NB4 (cell line): ENCODE measurements around the gene ARHGEF12.

ENCODE experiments used
- DNase-seq: peaks from one replicate; pipeline ENCODE4 v3.0.0; 2010; ENCODE audit warnings: low read depth
- H3K4me3 ChIP-seq: one replicate; pipeline ENCODE4 v1.5.1; 2011; ENCODE audit warnings: mild to moderate bottlenecking, low read depth, low read length, moderate library complexity
- CTCF ChIP-seq: IDR thresholded peaks from one replicate; pipeline ENCODE4 v1.5.1; 2012; ENCODE audit warnings: low read depth, low read length
- MYC ChIP-seq: IDR thresholded peaks from 2 replicates; pipeline ENCODE4 v1.6.1; 2011; ENCODE audit warnings: low read depth, low read length
- POLR2A ChIP-seq: IDR thresholded peaks from 2 replicates; pipeline ENCODE4 v1.6.1; 2011; ENCODE audit warnings: mild to moderate bottlenecking; ENCODE audit not compliant: insufficient read length; ENCODE audit errors: extremely low read depth
- TF ChIP-seq, protein P1 (sequence below): IDR thresholded peaks from 2 replicates; pipeline ENCODE4 v1.6.1; 2011; ENCODE audit warnings: low read depth, low read length

ARHGEF12 gene

GRCh38 chr11:120537996-120538395, 201.8 kb downstream of the ARHGEF12 start:
- no peak overlapping the region for H3K4me3 ChIP-seq
- no peak for DNase-seq

GRCh38 chr11:120538707-120539106, 202.5 kb downstream of the ARHGEF12 start:
- DNase-seq, result no peak
- no peak for TF ChIP-seq MYC
- no peak overlapping the region for H3K4me3 ChIP-seq

More at GRCh38 chr11:120537996-120538395, 201.8 kb downstream of the ARHGEF12 start:
- TF ChIP-seq MYC (no peak), POLR2A (no peak), CTCF (no peak)
- TF ChIP-seq, protein P1, sequence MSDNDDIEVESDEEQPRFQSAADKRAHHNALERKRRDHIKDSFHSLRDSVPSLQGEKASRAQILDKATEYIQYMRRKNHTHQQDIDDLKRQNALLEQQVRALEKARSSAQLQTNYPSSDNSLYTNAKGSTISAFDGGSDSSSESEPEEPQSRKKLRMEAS, result no peak
